ENCODE measurements around the gene FAM20C. TPM values are rescaled to one million over a fixed set of nuclear protein-coding genes. Genes with fewer than 3 reads are reported as not detected.

The FAM20C gene
- total RNA-seq, 4 donors from 2014 or later, result 17.3 to 20.7 (median 19.8) TPM

DNA sequence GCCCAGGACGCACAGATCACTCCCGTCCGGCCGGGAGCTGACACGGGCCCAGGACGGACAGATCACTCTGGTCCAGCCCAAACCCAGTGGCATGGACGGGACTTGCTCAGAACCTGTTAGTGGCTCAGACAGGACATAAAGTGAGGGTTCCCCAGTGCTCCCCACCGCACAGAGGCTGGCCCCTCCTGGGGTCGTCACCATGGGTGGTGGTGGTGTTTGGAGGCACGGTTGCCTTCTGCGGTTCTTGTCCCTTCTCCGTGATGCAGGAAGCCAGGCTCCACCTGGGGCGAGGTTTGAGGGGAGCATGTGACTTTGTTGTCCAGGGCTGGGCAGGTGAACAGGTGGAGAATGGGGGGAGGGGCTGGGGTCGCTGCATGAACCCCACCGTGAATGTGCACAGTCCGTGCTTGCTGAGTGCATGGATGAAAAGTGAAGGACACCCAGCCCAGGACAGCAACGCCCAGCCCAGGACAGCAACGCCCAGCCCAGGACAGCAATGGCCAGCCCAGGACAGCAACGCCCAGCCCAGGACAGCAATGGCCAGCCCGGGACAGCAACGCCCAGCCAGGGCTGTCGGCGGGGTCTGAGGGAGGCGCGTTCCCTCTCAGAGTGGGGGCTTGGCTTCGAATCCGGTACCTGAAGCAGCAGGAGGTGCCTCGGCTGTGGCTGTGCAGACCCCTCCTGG is 26.7 kb downstream of the FAM20C start:
- TF ChIP-seq POLR2A (IDR thresholded peaks at IDR 0.05) (no peak), CTCF (IDR thresholded peaks at IDR 0.05) (no peak)
- no peak for DNase-seq (ENCODE audit: low spot score in 2 of 2)
- WGBS, 2 donors, result 95 to 98% methylated on average over 19 to 25 of the region's 28 CpGs
- no peak overlapping the region for H3K4me3 ChIP-seq (ENCODE audit: low read depth, poor library complexity, severe bottlenecking)
- intact Hi-C loops (cut with DNase I; ENCODE audit: low total_unique reads), result no loop called here

DNA sequence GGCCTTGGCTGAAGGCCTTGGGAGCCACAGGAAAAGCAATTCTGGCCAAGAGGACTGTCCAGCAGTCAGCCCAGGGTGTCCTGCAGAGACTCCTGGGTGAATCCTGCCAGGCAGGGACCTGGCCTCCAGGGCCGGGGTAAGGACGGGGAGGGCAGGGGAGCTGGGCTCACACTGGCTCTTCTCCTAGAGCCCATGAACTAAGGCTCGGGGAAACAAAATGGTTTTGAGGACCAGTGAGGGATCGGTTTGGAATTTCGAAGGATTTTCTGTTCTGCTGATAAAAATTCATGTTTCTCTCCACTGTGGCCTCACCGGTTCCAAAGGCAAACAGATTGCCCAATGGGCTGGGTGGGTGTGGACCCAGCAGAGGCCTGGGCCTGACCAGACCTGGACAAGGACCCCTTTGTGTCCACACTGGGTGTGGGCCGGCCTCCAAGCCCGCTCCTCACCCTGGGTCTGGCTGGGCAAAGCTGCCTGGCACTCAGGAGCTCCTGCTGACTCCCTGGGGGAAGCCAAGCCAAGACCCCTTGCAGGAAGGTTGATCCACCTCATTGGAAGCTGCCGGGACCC is 27.3 kb downstream of the FAM20C start:
- H3K4me3 ChIP-seq (ENCODE audit: low read depth, poor library complexity, severe bottlenecking), result no peak overlapping the region
- no peak for TF ChIP-seq CTCF (IDR thresholded peaks at IDR 0.05)
- TF ChIP-seq POLR2A (IDR thresholded peaks at IDR 0.05), result no peak
- no peak for DNase-seq (ENCODE audit: low spot score in 2 of 2)
- WGBS, 2 donors, result 94% methylated on average over 9 of the region's 9 CpGs
- intact Hi-C loops (cut with DNase I; ENCODE audit: low total_unique reads), result no loop called here

GRCh38 chr7:220151-220841 is 27.9 kb downstream of the FAM20C start:
- whole genome bisulfite sequencing, 2 donors, result 53 to 72% methylated on average over 28 of the region's 28 CpGs
- no peak for TF ChIP-seq POLR2A (IDR thresholded peaks at IDR 0.05)
- no peak for TF ChIP-seq CTCF (IDR thresholded peaks at IDR 0.05)
- intact Hi-C loops (cut with DNase I; ENCODE audit: low total_unique reads), result no loop called here
- H3K4me3 ChIP-seq (ENCODE audit: low read depth, poor library complexity, severe bottlenecking), result no peak overlapping the region
- no peak for DNase-seq (ENCODE audit: low spot score in 2 of 2)

DNA sequence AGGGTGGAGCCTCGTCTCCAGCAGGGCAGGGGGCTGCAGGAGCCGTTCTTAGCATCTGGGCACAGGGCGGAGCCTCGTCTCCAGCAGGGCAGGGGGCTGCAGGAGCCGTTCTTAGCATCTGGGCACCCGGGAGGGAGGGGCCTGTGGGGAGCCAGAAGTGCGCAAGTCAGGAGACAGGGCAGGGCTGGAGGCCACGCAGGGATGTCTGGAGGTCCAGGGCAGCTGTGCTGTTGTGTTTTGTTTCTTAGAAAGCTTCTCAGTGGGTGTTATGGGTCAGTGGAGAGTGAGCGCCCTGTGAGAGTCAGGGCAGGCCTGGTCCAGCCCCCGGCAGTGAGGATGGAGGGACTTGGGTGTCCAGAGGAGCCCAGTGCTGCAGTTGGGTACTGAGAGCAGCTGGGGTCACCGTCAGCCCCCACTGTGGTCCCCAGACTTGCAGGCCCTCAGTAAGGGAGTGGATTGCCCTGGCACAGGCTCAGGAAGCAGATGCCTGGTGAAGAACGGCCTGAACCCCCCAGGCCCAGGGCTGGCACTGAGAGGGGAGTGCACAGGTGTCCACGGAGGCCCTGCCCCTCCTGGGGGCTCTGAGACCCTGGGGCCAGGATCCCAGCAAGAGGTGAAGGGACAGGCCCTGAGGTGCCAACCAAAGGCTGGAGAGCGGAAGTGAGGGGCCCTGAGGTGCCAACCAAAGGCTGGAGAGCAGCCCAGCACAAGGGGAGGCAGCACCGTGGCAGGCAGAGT is 29.8 kb downstream of the FAM20C start:
- intact Hi-C loops (cut with DNase I; ENCODE audit: low total_unique reads), result no loop called here
- TF ChIP-seq POLR2A (IDR thresholded peaks at IDR 0.05) (no peak), CTCF (IDR thresholded peaks at IDR 0.05) (no peak)
- 65 to 73% methylated on average over 8 to 12 of the region's 15 CpGs for WGBS, 2 donors
- no peak overlapping the region for H3K4me3 ChIP-seq (ENCODE audit: low read depth, poor library complexity, severe bottlenecking)
- DNase-seq (ENCODE audit: low spot score in 2 of 2), result no peak

- no peak for DNase-seq (ENCODE audit: low spot score in 2 of 2)
- H3K4me3 ChIP-seq (ENCODE audit: low read depth, poor library complexity, severe bottlenecking), result no peak overlapping the region
- intact Hi-C loops (cut with DNase I; ENCODE audit: low total_unique reads), result no loop called here
- TF ChIP-seq POLR2A (IDR thresholded peaks at IDR 0.05) (no peak), CTCF (IDR thresholded peaks at IDR 0.05) (no peak)
- WGBS, 2 donors, result 76 to 80% methylated on average over 10 of the region's 10 CpGs
These were observed 30.3 kb downstream of the FAM20C start for GRCh38 chr7:222716-223041.
